ENCODE results near the gene SCCPDH. TPM values are rescaled to one million over a fixed set of nuclear protein-coding genes. Genes with fewer than 3 reads are reported as not detected.
A peak's percentile ranks its signal among the peaks of the same experiment; 100 is the strongest.

SCCPDH gene
- polyA plus RNA-seq (2011; rRNA removed) (45.2 and 59.8 TPM in 2 replicates), polyA plus RNA-seq (2017; fragmentation: RNase III; extraction: RNeasy Plus Mini Kit Qiagen cat#74134 plus additional on column Dnase treatment) (49.3 to 50.0 TPM (median 49.3 TPM) in 3 replicates), polyA minus RNA-seq (2011; rRNA and poly(A)+ RNA removed) (12.6 and 14.1 TPM in 2 replicates)
- 26.1 and 26.8 TPM in 2 replicates for polyA plus RNA-seq (2012; cell fraction: cytosol; rRNA removed)
- polyA plus RNA-seq (2012; cell fraction: nucleus; rRNA removed) = 12.6 and 15.4 TPM in 2 replicates

GRCh38 chr1:246724016-246724730, at the start of gene SCCPDH:
SCCPDH (plus strand) TSS chr1:246724409; CDS start chr1:246724423, 14 bp downstream.
- FAIRE-seq = no peak
- TF ChIP-seq ZSCAN20 (CRISPR knock-in tag; IDR thresholded peaks at IDR 0.05) (no peak), HOXB13 (CRISPR knock-in tag; IDR thresholded peaks at IDR 0.05; ENCODE audit: low read depth) (no peak), RNF2 (IDR thresholded peaks at IDR 0.05; ENCODE audit: borderline replicate concordance, low read depth) (no peak), ZFP36 (IDR thresholded peaks at IDR 0.05; ENCODE audit: borderline replicate concordance, partially characterized antibody) (no peak), FOXS1 (CRISPR knock-in tag; IDR thresholded peaks at IDR 0.05) (no peak), EHF (CRISPR knock-in tag; IDR thresholded peaks at IDR 0.05) (no peak), ZC3H11A (IDR thresholded peaks at IDR 0.05) (no peak), CBX2 (IDR thresholded peaks at IDR 0.05; ENCODE audit: borderline replicate concordance, low read depth) (no peak), HDAC2 (IDR thresholded peaks at IDR 0.05) (no peak; the same call in 1 of the 2 replicates), FOSL2 (IDR thresholded peaks at IDR 0.05) (no peak), FOSL2 (CRISPR knock-in tag; IDR thresholded peaks at IDR 0.05) (no peak), HOXA7 (CRISPR knock-in tag; IDR thresholded peaks at IDR 0.05) (no peak), JUNB (IDR thresholded peaks at IDR 0.05) (no peak), RFX5 (IDR thresholded peaks at IDR 0.05) (no peak), KDM5A (IDR thresholded peaks at IDR 0.05) (0 out of 2 replicates have a peak, but pooled peaks have one; percentile 44), ZNF302 (CRISPR knock-in tag; IDR thresholded peaks at IDR 0.05) (no peak), POLR2A (IDR thresholded peaks at IDR 0.05; ENCODE audit: low read length) (peak; percentile 64), CHD4 (IDR thresholded peaks at IDR 0.05; ENCODE audit: borderline replicate concordance) (no peak), HEYL (CRISPR knock-in tag; IDR thresholded peaks at IDR 0.05) (no peak), TP53 (CRISPR knock-in tag; IDR thresholded peaks at IDR 0.05) (no peak), SREBF2 (IDR thresholded peaks at IDR 0.05) (no peak), RCOR1 (IDR thresholded peaks at IDR 0.05; ENCODE audit: low read depth, low read length) (no peak), BCL3 (IDR thresholded peaks at IDR 0.05) (peak; percentile 55; the same call in 1 of the 3 replicates), NPAS2 (CRISPR knock-in tag; IDR thresholded peaks at IDR 0.05; ENCODE audit: borderline replicate concordance) (no peak), KDM1A (IDR thresholded peaks at IDR 0.05; ENCODE audit: low read depth) (no peak), MAZ (IDR thresholded peaks at IDR 0.05; ENCODE audit: borderline replicate concordance, low read depth, low read length) (no peak), CHD2 (IDR thresholded peaks at IDR 0.05; ENCODE audit: low read length, partially characterized antibody) (no peak), GATA3 (IDR thresholded peaks at IDR 0.05; ENCODE audit: borderline replicate concordance) (no peak), SMC3 (IDR thresholded peaks at IDR 0.05) (no peak), CTCF (IDR thresholded peaks at IDR 0.05) (no peak), JUN (IDR thresholded peaks at IDR 0.05) (peak; percentile 28 to 75; a peak in 2 of 5 replicates), CEBPB (IDR thresholded peaks at IDR 0.05) (no peak), EHMT2 (IDR thresholded peaks at IDR 0.05; ENCODE audit: low read depth) (no peak), MAX (IDR thresholded peaks at IDR 0.05) (peak; percentile 89), POLR2AphosphoS2 (conservative IDR thresholded peaks at IDR 0.05; ENCODE audit: low read length) (no peak)
- TF ChIP-seq, protein P1, sequence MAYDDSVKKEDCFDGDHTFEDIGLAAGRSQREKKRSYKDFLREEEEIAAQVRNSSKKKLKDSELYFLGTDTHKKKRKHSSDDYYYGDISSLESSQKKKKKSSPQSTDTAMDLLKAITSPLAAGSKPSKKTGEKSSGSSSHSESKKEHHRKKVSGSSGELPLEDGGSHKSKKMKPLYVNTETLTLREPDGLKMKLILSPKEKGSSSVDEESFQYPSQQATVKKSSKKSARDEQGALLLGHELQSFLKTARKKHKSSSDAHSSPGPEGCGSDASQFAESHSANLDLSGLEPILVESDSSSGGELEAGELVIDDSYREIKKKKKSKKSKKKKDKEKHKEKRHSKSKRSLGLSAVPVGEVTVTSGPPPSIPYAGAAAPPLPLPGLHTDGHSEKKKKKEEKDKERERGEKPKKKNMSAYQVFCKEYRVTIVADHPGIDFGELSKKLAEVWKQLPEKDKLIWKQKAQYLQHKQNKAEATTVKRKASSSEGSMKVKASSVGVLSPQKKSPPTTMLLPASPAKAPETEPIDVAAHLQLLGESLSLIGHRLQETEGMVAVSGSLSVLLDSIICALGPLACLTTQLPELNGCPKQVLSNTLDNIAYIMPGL (CRISPR knock-in tag; IDR thresholded peaks at IDR 0.05; ENCODE audit: borderline replicate concordance) = no peak
- TF ChIP-seq, protein P2, sequence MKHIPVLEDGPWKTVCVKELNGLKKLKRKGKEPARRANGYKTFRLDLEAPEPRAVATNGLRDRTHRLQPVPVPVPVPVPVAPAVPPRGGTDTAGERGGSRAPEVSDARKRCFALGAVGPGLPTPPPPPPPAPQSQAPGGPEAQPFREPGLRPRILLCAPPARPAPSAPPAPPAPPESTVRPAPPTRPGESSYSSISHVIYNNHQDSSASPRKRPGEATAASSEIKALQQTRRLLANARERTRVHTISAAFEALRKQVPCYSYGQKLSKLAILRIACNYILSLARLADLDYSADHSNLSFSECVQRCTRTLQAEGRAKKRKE (CRISPR knock-in tag; IDR thresholded peaks at IDR 0.05; ENCODE audit: low read depth) = no peak

More at GRCh38 chr1:246724016-246724730, at the start of gene SCCPDH:
- H3K9me3 ChIP-seq = no peaks in the 10 kb centered on the region
- POLR2A ChIA-PET = interaction anchor here (0.7 to 1.3 kb wide), 6 partner anchors 12 to 1571 kb away, joined by 3 to 6 read pairs (median 3); partner anchors contain the start of genes CNST and TFB2M
- CTCF ChIA-PET = interaction anchor here (0.9 to 1.8 kb wide), 6 partner anchors 12 to 226 kb away, joined by 3 to 7 read pairs (median 4); no protein-coding TSS in a partner anchor
- H3K4me3 ChIP-seq = peak within 1 kb of the TSS; percentile 77
- peak within 1 kb of the TSS; percentile 88 for H3K4me2 ChIP-seq
- peak within 1 kb of the TSS; percentile 87 to 96 for H3K27ac ChIP-seq
- DNase-seq (ENCODE audit: low read depth in 1 of 2, low spot score in 1 of 2) (peak; percentile 77 to 89), ATAC-seq (peak; percentile 97)
- H3K4me1 ChIP-seq = peaks cover 16% of the 10 kb centered on the region; the same call in 2 of the 3 replicates
- WGBS (ENCODE audit: missing lambda C conversion rate) = 2% methylated on average over 32 of the region's 89 CpGs

All from A549 (cell line).